AG10803 (cell line): ENCODE measurements around the gene NAB1.
A peak's percentile ranks its signal among the peaks of the same experiment; 100 is the strongest.

Source experiments
- DNase-seq: peaks from one replicate; pipeline ENCODE4 v3.0.0; 2010; ENCODE audit warnings: low read depth
- H3K4me3 ChIP-seq: 2 replicates; pipeline ENCODE4 v1.5.1; 2011; ENCODE audit warnings: mild to moderate bottlenecking, low read length, control low read depth
- CTCF ChIP-seq: conservative IDR thresholded peaks from 2 replicates; pipeline ENCODE4 v1.5.1; 2011; ENCODE audit warnings: mild to moderate bottlenecking, low read length, control low read depth, inconsistent platforms

Gene NAB1

GRCh38 chr2:190615555-190616200, 33.2 kb upstream of the NAB1 start:
- DNase-seq: no peak
- no peak for TF ChIP-seq CTCF
- H3K4me3 ChIP-seq: no peak overlapping the region

GRCh38 chr2:190618030-190618429, 30.9 kb upstream of the NAB1 start:
- no peak for TF ChIP-seq CTCF
- DNase-seq: no peak
- H3K4me3 ChIP-seq: no peak overlapping the region

- H3K4me3 ChIP-seq: no peak overlapping the region
- no peak for DNase-seq
- TF ChIP-seq CTCF: no peak
Observed at GRCh38 chr2:190625691-190626090, 23.2 kb upstream of the NAB1 start.

- peak; percentile 57 for DNase-seq
- H3K4me3 ChIP-seq: no peak overlapping the region
- no peak for TF ChIP-seq CTCF
Observed at GRCh38 chr2:190626641-190627210, 22.2 kb upstream of the NAB1 start.

- TF ChIP-seq CTCF: no peak
- DNase-seq: peak; percentile 21
- peak overlapping the region; percentile 54 for H3K4me3 ChIP-seq
Observed at GRCh38 chr2:190627448-190628412, 21.2 kb upstream of the NAB1 start.

- H3K4me3 ChIP-seq: no peak overlapping the region
- peak; percentile 39 for DNase-seq
- TF ChIP-seq CTCF: no peak
Observed at GRCh38 chr2:190628591-190629319, 20.1 kb upstream of the NAB1 start.
